Heart right ventricle (tissue), 16 donors: ENCODE results near the gene DENND2D. TPM values are rescaled to one million over a fixed set of nuclear protein-coding genes. Genes with fewer than 3 reads are reported as not detected.

Source experiments
- ATAC-seq, 8 donors: fragments of 200-7000 bp; cut with Tn5 transposase; one replicate each; pipeline ENCODE4 v1.9.1; 2020; ENCODE audit warnings: mild to moderate bottlenecking in 8 of 8, moderate library complexity in 8 of 8, moderate number of reproducible peaks in 1 of 8
- DNase-seq, 2 donors: peaks; one replicate each; pipeline ENCODE4 v3.0.0-alpha.2; 2020
- H3K27ac ChIP-seq, 10 donors: fragments of 200-600 bp; sonication (generic) in 2 of 10; one replicate each; pipeline versions ENCODE4 v1.5.0 to v1.8.0; 2020 to 2022; ENCODE audit warnings: mild to moderate bottlenecking in 3 of 10
- H3K27me3 ChIP-seq, 7 donors: fragments of 200-600 bp; one replicate each; pipeline ENCODE4 v1.8.0; 2021 to 2022; ENCODE audit warnings: mild to moderate bottlenecking in 2 of 7
- H3K36me3 ChIP-seq, 9 donors: fragments of 200-600 bp; sonication (generic) in 1 of 9; one replicate each; pipeline versions ENCODE4 v1.5.0 to v1.8.0; 2020 to 2022; ENCODE audit warnings: mild to moderate bottlenecking in 2 of 9
- H3K4me1 ChIP-seq, 9 donors: fragments of 200-600 bp; sonication (generic) in 1 of 9; one replicate each; pipeline versions ENCODE4 v1.5.0 to v1.8.0; 2020 to 2022; ENCODE audit warnings: mild to moderate bottlenecking in 4 of 9
- H3K4me3 ChIP-seq, 10 donors: fragments of 200-600 bp; sonication (generic) in 2 of 10; one replicate each; pipeline versions ENCODE4 v1.5.0 to v1.8.0; 2020 to 2022; ENCODE audit warnings: mild to moderate bottlenecking in 7 of 10, moderate library complexity in 2 of 10
- H3K9me3 ChIP-seq, 11 donors: fragments of 200-600 bp in 10 of 11; sonication (generic) in 2 of 11; one replicate each; pipeline versions ENCODE4 v1.5.0 to v1.8.0; 2013 to 2022; ENCODE audit warnings: mild to moderate bottlenecking in 2 of 11, control low read depth in 1 of 11, moderate library complexity in 1 of 11
- WGBS, 2 donors: extraction: QIAGEN DNeasy Blood & Tissue Kit; methylation state at CpG; one replicate each; pipeline ENCODE4 v1.1.7; 2013; ENCODE audit warnings: inconsistent platforms in 1 of 2; 5-methylcytosine and 5-hydroxymethylcytosine counted together
- intact Hi-C, 10 donors: fragments of 100-400 bp; cut with DNase I; formaldehyde crosslinking; loops; one replicate each; pipeline versions ENCODE4 v1.11.1 to v1.14.2; 2022
- polyA plus RNA-seq, 2 donors: library from polyadenylated mRNA; stranded (reverse); fragments of 200-250 nt; gene quantifications; one replicate each; pipeline ENCODE4 v1.2.3, GENCODE V29; 2013
- total RNA-seq, 10 donors: library from RNA; stranded (reverse); fragmentation: NEBNext Ultra II Directional in 3 of 10; extraction: Animal tissue kit (Norgen Biotek cat#: 25700) in 3 of 10; gene quantifications; one replicate each; pipeline versions ENCODE4 v1.2.1 to v1.2.4, GENCODE V29; 2021 to 2023
- TF ChIP-seq, protein P1 (sequence below), 9 donors: fragments of 200-600 bp; sonication (generic) in 2 of 9; IDR thresholded peaks; one replicate each; pipeline versions ENCODE4 v1.5.0 to v1.8.0; 2021 to 2022; ENCODE audit warnings: antibody characterized with exemption in 9 of 9, mild to moderate bottlenecking in 5 of 9, moderate library complexity in 1 of 9
- donor health status: Arrhythmogenic right ventricular cardiomyopathy.
- donor health status: ischemic (EF 13 %, LVEDD 7.1; RV severe dilation, severe dysfunction).
- donor health status: healthy with polysubstance abuse.
- donor health status: DM: no; HTN: yes; CAD: no.
- donor health status: DM: no; HTN: no; CAD: no.
- donor health status: ischemic (EF 25% LVEDD 6.9; RV normal size, moderate dysfunction).
- donor health status: ischemic (EF 25% LVEDD 5.7; RV mildly dilated, moderate dysfunction).
- donor health status: healthy.
- donor health status: DM: yes; HTN: yes; CAD: no.
- donor health status: Ischemic cardiomyopathy.
- donor health status: ischemic (EF 35%, LVEDD 5.7; RV mildly dilated, moderate dysfunction).
- donor health status: nonischemic (EF 11% LVEDD 7.7; RV severe dilation, severe dysfunction).
- donor health status: DM: yes; HTN: yes; CAD: no.
- donor health status: PGD.
- donor health status: ischemic (EF 29% LVEDD 5.4; RV normal size, mild dysfunction).
- donor health status: nonischemic (EF 23%, LVEDD 6.1; RV moderate dilation, normal function).

Gene DENND2D
- total and polyA plus RNA-seq, 12 donors: 0.46 to 11.9 (median 1.0) TPM

- DNase-seq (no peak), ATAC-seq (no peak)
- peaks cover 0 to 97% (median 10%) of the 10 kb centered on the region in 9 donors for H3K36me3 ChIP-seq
- no peaks in the 10 kb centered on the region for H3K9me3 ChIP-seq
- no peak overlapping the region for H3K4me3 ChIP-seq
- no peaks in the 10 kb centered on the region for H3K27me3 ChIP-seq
- TF ChIP-seq, protein P1, sequence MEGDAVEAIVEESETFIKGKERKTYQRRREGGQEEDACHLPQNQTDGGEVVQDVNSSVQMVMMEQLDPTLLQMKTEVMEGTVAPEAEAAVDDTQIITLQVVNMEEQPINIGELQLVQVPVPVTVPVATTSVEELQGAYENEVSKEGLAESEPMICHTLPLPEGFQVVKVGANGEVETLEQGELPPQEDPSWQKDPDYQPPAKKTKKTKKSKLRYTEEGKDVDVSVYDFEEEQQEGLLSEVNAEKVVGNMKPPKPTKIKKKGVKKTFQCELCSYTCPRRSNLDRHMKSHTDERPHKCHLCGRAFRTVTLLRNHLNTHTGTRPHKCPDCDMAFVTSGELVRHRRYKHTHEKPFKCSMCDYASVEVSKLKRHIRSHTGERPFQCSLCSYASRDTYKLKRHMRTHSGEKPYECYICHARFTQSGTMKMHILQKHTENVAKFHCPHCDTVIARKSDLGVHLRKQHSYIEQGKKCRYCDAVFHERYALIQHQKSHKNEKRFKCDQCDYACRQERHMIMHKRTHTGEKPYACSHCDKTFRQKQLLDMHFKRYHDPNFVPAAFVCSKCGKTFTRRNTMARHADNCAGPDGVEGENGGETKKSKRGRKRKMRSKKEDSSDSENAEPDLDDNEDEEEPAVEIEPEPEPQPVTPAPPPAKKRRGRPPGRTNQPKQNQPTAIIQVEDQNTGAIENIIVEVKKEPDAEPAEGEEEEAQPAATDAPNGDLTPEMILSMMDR (IDR thresholded peaks at IDR 0.05): no peak
- WGBS, 2 donors: 89 to 90% methylated on average over 2 of the region's 2 CpGs
- H3K4me1 ChIP-seq: peaks cover 0 to 16% (median 0%) of the 10 kb centered on the region in 9 donors
- intact Hi-C loops: no loop called here
- H3K27ac ChIP-seq: no peak overlapping the region
Measured at GRCh38 chr1:111164151-111164550, 36.3 kb downstream of the DENND2D start.

DNA sequence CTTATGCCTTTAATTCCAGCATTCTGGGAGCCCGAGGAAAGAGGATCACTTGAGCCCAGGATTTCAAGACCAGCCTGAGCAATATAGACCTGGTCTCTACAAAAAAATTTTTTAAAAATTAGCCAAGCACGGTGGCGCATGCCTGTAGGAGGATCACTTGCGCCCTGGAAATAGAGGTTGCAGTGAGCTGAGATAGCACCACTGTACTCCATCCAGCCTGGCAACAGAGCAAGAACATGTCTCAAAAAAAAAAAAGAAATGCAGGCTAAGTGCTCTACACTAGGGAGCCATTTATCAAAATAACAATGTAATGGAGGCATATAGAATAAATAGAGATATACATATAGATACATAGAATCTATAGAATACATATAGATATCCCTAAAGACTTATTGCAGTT, 37.1 kb downstream of the DENND2D start:
- Histone ChIP-seq H3K27me3 (no peaks in the 10 kb centered on the region), H3K4me3 (no peak overlapping the region), H3K4me1 (peaks cover 0 to 16% (median 0%) of the 10 kb centered on the region in 9 donors), H3K36me3 (peaks cover 0 to 90% (median 10%) of the 10 kb centered on the region in 9 donors), H3K9me3 (no peaks in the 10 kb centered on the region), H3K27ac (no peak overlapping the region)
- TF ChIP-seq, protein P1 (IDR thresholded peaks at IDR 0.05): no peak
- peak in 7 of 8 donors; percentile 43 to 89 (median 83) for ATAC-seq
- intact Hi-C loops: no loop called here
- DNase-seq: no peak
- WGBS, 2 donors: 69 to 75% methylated on average over 4 of the region's 4 CpGs

DNA sequence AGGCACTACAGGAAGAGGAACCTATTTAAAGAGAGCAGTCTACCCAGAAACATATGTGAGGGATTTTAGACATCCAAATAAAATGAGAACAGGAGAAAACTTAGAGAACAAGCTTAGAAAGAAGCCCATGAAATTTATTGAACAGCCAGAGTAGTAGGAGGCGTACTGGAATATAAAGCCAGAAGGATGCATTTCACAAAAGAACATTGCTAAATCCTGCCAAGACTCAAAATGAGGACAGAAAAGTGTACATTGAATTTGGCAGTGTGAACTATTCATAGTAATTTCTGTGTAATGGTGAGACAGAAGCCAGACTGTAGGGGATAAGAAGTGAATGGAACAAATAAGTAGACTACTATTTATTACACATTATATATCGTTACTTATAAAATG, 38.0 kb downstream of the DENND2D start:
- ATAC-seq (no peak), DNase-seq (no peak)
- H3K27ac ChIP-seq: no peak overlapping the region
- no peak overlapping the region for H3K4me3 ChIP-seq
- peaks cover 0 to 88% (median 10%) of the 10 kb centered on the region in 9 donors for H3K36me3 ChIP-seq
- WGBS, 2 donors: 92 to 93% methylated on average over 2 of the region's 2 CpGs
- no peaks in the 10 kb centered on the region for H3K27me3 ChIP-seq
- TF ChIP-seq, protein P1 (IDR thresholded peaks at IDR 0.05): no peak
- peaks cover 0 to 16% (median 0%) of the 10 kb centered on the region in 9 donors for H3K4me1 ChIP-seq
- intact Hi-C loops: no loop called here
- H3K9me3 ChIP-seq: no peaks in the 10 kb centered on the region

DNA sequence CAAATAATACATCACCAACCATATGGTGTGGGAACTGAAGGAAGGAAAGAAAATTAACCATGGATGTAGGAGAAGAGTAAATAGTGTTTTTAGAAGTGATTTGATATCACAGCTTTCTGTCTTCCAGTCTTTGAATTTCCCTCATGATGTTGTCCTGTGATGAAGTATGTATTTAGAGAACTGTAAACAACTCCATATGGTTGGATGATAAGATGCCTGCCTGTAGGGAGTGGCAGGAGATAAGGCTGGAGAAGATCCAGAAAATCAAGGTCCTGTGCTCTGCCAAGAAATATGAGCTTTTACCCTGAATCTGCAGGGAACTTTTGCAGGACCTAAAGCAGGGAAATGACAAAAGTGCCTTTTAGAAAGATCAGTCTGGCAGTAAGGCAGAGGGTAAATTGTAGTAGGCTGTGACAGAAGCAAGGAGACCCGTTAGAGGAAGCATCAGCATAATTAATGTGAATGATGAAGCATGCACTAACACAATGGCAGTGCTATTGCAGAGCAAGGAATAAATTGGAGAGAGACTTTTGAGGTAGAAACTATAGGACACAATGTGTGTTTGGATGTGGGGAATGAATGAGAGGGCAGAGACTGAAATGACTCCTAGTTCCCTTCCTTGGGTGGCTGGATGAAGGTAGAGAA, 38.5 kb downstream of the DENND2D start:
- TF ChIP-seq, protein P1 (IDR thresholded peaks at IDR 0.05): no peak
- no peaks in the 10 kb centered on the region for H3K27me3 ChIP-seq
- H3K9me3 ChIP-seq: no peaks in the 10 kb centered on the region
- H3K4me3 ChIP-seq: no peak overlapping the region
- H3K4me1 ChIP-seq: peaks cover 0 to 16% (median 0%) of the 10 kb centered on the region in 9 donors
- DNase-seq: no peak
- no peak overlapping the region for H3K27ac ChIP-seq
- intact Hi-C loops: no loop called here
- WGBS, 2 donors: 10 to 16% methylated on average over 1 of the region's 1 CpG
- no peak for ATAC-seq
- H3K36me3 ChIP-seq: peaks cover 0 to 88% (median 10%) of the 10 kb centered on the region in 9 donors
